NCI-H2196 treated with DMSO at 0.1 percent for 48 hours (cell line): Measurements from ENCODE around the gene SDSL.

ENCODE experiments used
- DNase-seq: peaks from one replicate; lab custom pipeline; 2025; ENCODE audit not compliant: unreplicated experiment; lab: John Stamatoyannopoulos, UW

Gene SDSL

DNA sequence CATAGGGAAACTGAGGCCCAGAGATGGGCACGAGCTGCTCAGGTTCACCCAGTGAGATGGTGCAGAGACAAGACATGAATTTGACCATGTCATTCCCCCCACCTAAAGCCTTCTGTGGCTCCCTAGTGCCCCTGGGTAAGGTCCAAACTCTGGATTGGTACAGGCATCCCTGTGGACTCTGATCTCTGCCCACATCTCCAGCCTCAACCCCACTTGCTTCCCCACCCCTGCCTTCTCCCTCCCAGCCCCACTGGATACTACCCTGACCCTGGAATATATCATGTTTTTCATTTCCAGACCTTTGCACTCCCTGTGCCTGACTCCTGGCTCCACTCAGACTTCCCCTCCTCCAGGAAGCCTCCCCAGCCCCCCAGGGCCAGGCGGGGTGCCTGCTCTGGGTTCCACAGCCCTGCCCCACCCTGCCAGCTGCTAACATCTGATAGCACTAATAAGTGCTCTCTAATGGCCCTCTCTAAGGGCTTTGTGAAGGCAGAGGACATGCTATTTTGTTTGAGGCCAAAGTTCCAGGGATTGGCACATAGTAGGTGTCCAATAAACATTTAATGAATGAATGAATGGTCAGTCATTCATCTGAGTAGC is 1.1 kb upstream of the SDSL start:
- no peak for DNase-seq

GRCh38 chr12:113422886-113423669 is 898 bp downstream of the SDSL start:
- no peak for DNase-seq

GRCh38 chr12:113424456-113424855 is 2.3 kb downstream of the SDSL start:
- no peak for DNase-seq

DNA sequence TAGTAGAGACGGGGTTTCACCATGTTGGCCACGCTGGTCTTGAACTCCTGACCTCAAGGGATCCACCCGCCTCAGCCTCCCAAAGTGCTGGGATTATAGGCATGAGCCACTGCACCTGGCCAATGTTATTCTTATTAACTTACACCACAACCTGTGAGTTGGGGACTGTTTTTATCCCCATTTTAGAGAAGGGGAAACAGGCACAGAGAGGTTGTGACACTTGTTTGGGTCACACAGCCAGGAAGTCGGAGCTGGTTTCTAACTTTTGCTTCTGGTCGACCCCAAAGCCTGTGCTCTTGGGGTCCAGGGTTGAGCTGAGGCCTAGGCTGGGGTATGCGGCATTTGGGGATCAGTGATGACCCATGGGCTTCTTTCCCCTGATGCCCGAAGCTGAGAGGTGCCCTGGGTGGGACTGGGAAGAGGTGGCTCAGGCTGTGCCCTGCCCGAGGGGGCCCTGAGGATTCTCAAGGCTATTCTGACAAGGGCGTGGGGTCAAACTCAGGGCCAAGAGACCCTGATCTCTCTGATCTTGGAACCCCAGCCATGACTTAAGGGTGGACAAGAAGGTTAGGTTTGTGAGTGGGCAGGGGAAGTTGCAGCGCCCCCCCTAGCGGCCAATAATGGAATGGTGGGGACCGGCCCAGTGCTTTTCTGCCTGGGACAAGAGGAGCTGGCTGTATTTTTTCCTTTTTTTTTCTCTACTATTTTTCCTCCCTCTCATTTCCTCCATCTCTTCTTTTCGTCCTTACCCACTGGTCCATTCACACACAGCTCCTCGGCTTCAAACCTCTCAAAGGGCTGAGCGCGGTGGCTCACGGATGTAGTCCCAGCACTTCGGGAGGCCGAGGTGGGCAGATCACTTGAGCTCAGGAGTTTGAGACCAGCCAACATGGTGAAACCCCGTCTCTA is 3.0 kb downstream of the SDSL start:
- DNase-seq = peak; percentile 10

- no peak for DNase-seq
Observed at GRCh38 chr12:113425960-113426453, 3.8 kb downstream of the SDSL start.

DNA sequence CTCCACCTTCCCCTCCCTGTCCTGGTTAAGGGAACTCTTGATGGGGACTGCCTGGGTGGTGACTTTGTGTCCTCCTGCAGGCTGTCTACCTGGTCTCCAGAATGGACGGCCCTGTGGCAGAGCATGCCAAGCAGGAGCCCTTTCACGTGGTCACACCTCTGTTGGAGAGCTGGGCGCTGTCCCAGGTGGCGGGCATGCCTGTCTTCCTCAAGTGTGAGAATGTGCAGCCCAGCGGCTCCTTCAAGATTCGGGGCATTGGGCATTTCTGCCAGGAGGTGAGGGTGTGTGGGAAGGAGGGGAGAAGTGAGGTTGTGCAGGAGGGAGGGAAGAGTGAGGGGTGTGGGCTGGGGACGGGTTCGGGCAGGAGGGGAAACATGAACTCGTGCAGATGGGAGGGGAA is 5.7 kb downstream of the SDSL start:
- DNase-seq = no peak

- DNase-seq = no peak
Observed at GRCh38 chr12:113428482-113428881, 6.3 kb downstream of the SDSL start.

GRCh38 chr12:113432986-113433385 is 10.8 kb downstream of the SDSL start:
- DNase-seq = no peak

DNA sequence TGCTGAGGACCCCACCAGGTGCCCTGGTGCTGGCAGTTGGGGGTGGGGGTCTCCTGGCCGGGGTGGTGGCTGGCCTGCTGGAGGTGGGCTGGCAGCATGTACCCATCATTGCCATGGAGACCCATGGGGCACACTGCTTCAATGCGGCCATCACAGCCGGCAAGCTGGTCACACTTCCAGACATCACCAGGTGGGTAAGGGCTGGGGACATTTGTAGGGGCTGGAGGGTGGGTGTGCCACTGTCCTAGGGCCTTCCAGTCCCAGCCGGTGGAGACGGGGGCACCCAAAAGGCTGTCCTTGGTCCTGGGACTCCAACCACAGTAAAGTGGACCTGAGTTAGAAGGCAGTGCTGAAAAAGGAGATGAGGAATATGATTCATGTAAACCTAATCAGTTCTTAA is 13.2 kb downstream of the SDSL start:
- DNase-seq = no peak

DNA sequence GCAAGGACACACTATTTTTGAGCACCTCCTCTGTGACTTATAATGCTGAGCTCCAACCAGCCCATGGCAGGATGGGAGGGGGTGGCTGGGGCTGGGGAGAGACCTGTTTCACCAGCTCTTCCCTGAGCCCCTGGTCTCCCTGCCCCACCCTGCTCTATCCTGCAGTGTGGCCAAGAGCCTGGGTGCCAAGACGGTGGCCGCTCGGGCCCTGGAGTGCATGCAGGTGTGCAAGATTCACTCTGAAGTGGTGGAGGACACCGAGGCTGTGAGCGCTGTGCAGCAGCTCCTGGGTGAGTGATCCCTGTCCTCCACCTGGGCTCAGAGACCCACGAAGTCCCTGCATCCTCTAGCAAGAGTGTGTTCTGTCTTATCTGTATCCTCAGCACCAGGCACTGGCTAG is 14.4 kb downstream of the SDSL start:
- no peak for DNase-seq

GRCh38 chr12:113436993-113437728 is 15.0 kb downstream of the SDSL start:
- no peak for DNase-seq

GRCh38 chr12:113437729-113438100 is 15.5 kb downstream of the SDSL start:
- DNase-seq = no peak

- DNase-seq = no peak
Observed at GRCh38 chr12:113438523-113439300, 16.5 kb downstream of the SDSL start.

- no peak for DNase-seq
Observed at GRCh38 chr12:113439301-113439597, 17.1 kb downstream of the SDSL start.

- DNase-seq = peak; percentile 2
Observed at GRCh38 chr12:113439606-113440030, 17.4 kb downstream of the SDSL start.

- DNase-seq = no peak
Observed at GRCh38 chr12:113440336-113440735, 18.2 kb downstream of the SDSL start.

- DNase-seq = no peak
Observed at GRCh38 chr12:113440947-113441782, 19.0 kb downstream of the SDSL start.

GRCh38 chr12:113443030-113443539 is 20.9 kb downstream of the SDSL start:
- DNase-seq = no peak

- DNase-seq = no peak
Observed at GRCh38 chr12:113445544-113446171, 23.5 kb downstream of the SDSL start.
